ENCODE data around the gene KCNIP2. TPM values are rescaled to one million over a fixed set of nuclear protein-coding genes. Genes with fewer than 3 reads are reported as not detected.

KCNIP2 gene
- total RNA-seq, 4 donors from 2014 or later = 1.0 to 3.5 (median 1.4) TPM

- Histone ChIP-seq H3K4me3 (replicated peaks in 1 of 3) (no peak overlapping the region), H3K4me1 (peaks cover 18 to 20% of the 10 kb centered on the region in 2 donors), H3K36me3 (no peaks in the 10 kb centered on the region), H3K9me3 (no peaks in the 10 kb centered on the region), H3K27me3 (no peaks in the 10 kb centered on the region), H3K27ac (no peak overlapping the region)
- TF ChIP-seq CTCF (IDR thresholded peaks at IDR 0.05) (no peak), POLR2A (IDR thresholded peaks at IDR 0.05) (no peak)
- WGBS, 2 donors = 91 to 95% methylated on average over 1 of the region's 1 CpG
- no peak for DNase-seq
- intact Hi-C loops (cut with DNase I) = no loop called here
Measured at GRCh38 chr10:101833466-101833865, 10.1 kb downstream of the KCNIP2 start.

- H3K27ac ChIP-seq = no peak overlapping the region
- H3K4me1 ChIP-seq = peaks cover 18 to 20% of the 10 kb centered on the region in 2 donors
- no peaks in the 10 kb centered on the region for H3K36me3 ChIP-seq
- H3K9me3 ChIP-seq = no peaks in the 10 kb centered on the region
- intact Hi-C loops (cut with DNase I) = no loop called here
- no peaks in the 10 kb centered on the region for H3K27me3 ChIP-seq
- WGBS, 2 donors = 59 to 70% methylated on average over 4 of the region's 4 CpGs
- TF ChIP-seq CTCF (IDR thresholded peaks at IDR 0.05) (no peak), POLR2A (IDR thresholded peaks at IDR 0.05) (no peak)
- no peak for DNase-seq
- H3K4me3 ChIP-seq (replicated peaks in 1 of 3) = no peak overlapping the region
Measured at GRCh38 chr10:101832325-101832771, 11.3 kb downstream of the KCNIP2 start.

GRCh38 chr10:101831169-101831811 lies 12.3 kb downstream of the KCNIP2 start:
- no peak for DNase-seq
- Histone ChIP-seq H3K27me3 (no peaks in the 10 kb centered on the region), H3K36me3 (no peaks in the 10 kb centered on the region), H3K27ac (peak overlapping the region in 1 of 3 donors; percentile 37), H3K9me3 (no peaks in the 10 kb centered on the region), H3K4me3 (replicated peaks in 1 of 3) (peak overlapping the region in 2 of 3 donors; percentile 27 to 48), H3K4me1 (peaks cover 18 to 20% of the 10 kb centered on the region in 2 donors)
- no peak for TF ChIP-seq CTCF (IDR thresholded peaks at IDR 0.05)
- TF ChIP-seq POLR2A (IDR thresholded peaks at IDR 0.05) = no peak
- intact Hi-C loops (cut with DNase I) = no loop called here
- 54 to 55% methylated on average over 9 of the region's 9 CpGs for WGBS, 2 donors

GRCh38 chr10:101830322-101831168 lies 13.1 kb downstream of the KCNIP2 start:
- Histone ChIP-seq H3K4me3 (replicated peaks in 1 of 3) (peak overlapping the region; percentile 1 to 48 (median 27)), H3K4me1 (peaks cover 18 to 20% of the 10 kb centered on the region in 2 donors), H3K36me3 (no peaks in the 10 kb centered on the region), H3K27ac (peak overlapping the region in 2 of 3 donors; percentile 31 to 37), H3K27me3 (no peaks in the 10 kb centered on the region), H3K9me3 (no peaks in the 10 kb centered on the region)
- intact Hi-C loops (cut with DNase I) = no loop called here
- peak; percentile 93 to 94 for DNase-seq
- WGBS, 2 donors = 0% methylated on average over 1 to 8 of the region's 56 CpGs
- TF ChIP-seq CTCF (IDR thresholded peaks at IDR 0.05) (no peak), POLR2A (IDR thresholded peaks at IDR 0.05) (peak in 1 of 2 donors; percentile 35)
